Measurements from ENCODE around the gene C1QTNF4.

Gene C1QTNF4

GRCh38 chr11:47578524-47579494, 15.4 kb downstream of the C1QTNF4 start, which contains the start of the genes KBTBD4 and NDUFS3:
Gene KBTBD4, minus strand, starts transcription at chr11:47578970. Its CDS starts 19 bp downstream, at chr11:47578951.
Gene NDUFS3, plus strand, starts transcription at chr11:47579074. Its CDS starts 18 bp downstream, at chr11:47579092.
- no peaks in the 10 kb centered on the region for H3K9me3 ChIP-seq (ENCODE audit: low read length)
- peaks cover 16% of the 10 kb centered on the region for H3K79me2 ChIP-seq (ENCODE audit: insufficient read depth, low read length)
- H3K9me2 ChIP-seq (ENCODE audit: low read depth, low read length): no peaks in the 10 kb centered on the region
- H2AFZ ChIP-seq (ENCODE audit: low read length): no peak within 1 kb of the TSS
- peak within 1 kb of the TSS; percentile 97 for H3K4me3 ChIP-seq (ENCODE audit: low read depth, low read length, poor library complexity, severe bottlenecking)
- H3K4me1 ChIP-seq (ENCODE audit: insufficient read depth, low read length, severe bottlenecking): peaks cover 29% of the 10 kb centered on the region
- 0 out of 2 replicates have a peak, but pooled peaks cover under 1% of the 10 kb centered on the region for H3F3A ChIP-seq (ENCODE audit: insufficient read depth, low read length)
- peaks cover 63% of the 10 kb centered on the region for H3K36me3 ChIP-seq (ENCODE audit: insufficient read depth, low read length)
- H4K20me1 ChIP-seq (ENCODE audit: insufficient read depth, low read length): no peaks in the 10 kb centered on the region
- TF ChIP-seq, protein P1, sequence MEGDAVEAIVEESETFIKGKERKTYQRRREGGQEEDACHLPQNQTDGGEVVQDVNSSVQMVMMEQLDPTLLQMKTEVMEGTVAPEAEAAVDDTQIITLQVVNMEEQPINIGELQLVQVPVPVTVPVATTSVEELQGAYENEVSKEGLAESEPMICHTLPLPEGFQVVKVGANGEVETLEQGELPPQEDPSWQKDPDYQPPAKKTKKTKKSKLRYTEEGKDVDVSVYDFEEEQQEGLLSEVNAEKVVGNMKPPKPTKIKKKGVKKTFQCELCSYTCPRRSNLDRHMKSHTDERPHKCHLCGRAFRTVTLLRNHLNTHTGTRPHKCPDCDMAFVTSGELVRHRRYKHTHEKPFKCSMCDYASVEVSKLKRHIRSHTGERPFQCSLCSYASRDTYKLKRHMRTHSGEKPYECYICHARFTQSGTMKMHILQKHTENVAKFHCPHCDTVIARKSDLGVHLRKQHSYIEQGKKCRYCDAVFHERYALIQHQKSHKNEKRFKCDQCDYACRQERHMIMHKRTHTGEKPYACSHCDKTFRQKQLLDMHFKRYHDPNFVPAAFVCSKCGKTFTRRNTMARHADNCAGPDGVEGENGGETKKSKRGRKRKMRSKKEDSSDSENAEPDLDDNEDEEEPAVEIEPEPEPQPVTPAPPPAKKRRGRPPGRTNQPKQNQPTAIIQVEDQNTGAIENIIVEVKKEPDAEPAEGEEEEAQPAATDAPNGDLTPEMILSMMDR (IDR thresholded peaks at IDR 0.05; ENCODE audit: low read length): no peak
- no peak for TF ChIP-seq EZH2 (IDR thresholded peaks at IDR 0.05; ENCODE audit: borderline replicate concordance, low read length)
- peak within 1 kb of the TSS; percentile 100 for H3K4me2 ChIP-seq (ENCODE audit: low read length)
- peak within 1 kb of the TSS; percentile 99 for H3K9ac ChIP-seq (ENCODE audit: low read length)
- H3K27me3 ChIP-seq (ENCODE audit: insufficient read depth, low read length): no peaks in the 10 kb centered on the region
- H3K27ac ChIP-seq (ENCODE audit: low read depth, low read length, poor library complexity, severe bottlenecking): peak within 1 kb of the TSS; percentile 32

DNA sequence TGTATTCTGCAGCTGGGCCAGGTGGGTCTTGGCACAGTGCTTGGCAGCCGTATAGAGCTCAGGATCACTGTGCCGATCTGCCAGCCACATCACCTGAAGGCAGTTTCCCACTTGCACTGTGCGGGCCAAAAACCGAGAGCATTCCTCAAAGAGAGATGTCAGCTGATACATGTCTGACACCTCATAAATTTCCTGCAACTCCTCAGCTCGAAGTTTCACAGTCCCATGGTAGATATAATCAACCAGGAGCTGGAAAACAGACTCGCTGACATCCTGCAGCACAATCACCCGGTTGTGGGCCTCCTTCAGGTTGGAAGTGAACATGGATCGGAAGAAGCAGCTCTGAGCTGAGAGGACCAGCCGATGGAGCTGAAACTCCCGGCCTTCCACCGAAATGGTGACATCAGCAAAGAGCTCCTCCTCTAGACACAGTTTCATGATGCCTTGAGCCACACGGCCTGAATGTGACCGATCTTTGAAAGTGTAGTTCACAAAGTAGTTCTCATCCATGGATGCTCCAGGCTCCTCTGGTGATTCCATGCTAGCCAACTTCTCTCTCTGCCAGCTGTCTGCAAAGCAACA, 16.7 kb downstream of the C1QTNF4 start:
- Histone ChIP-seq H2AFZ (ENCODE audit: low read length) (no peak overlapping the region), H3K4me3 (ENCODE audit: low read depth, low read length, poor library complexity, severe bottlenecking) (peak overlapping the region; percentile 97), H3K27ac (ENCODE audit: low read depth, low read length, poor library complexity, severe bottlenecking) (no peak overlapping the region), H3K4me1 (ENCODE audit: insufficient read depth, low read length, severe bottlenecking) (peaks cover 29% of the 10 kb centered on the region), H3K9me3 (ENCODE audit: low read length) (no peaks in the 10 kb centered on the region), H3K9ac (ENCODE audit: low read length) (peak overlapping the region; percentile 99; the same call in 1 of the 2 replicates), H3K36me3 (ENCODE audit: insufficient read depth, low read length) (peaks cover 63% of the 10 kb centered on the region), H3K27me3 (ENCODE audit: insufficient read depth, low read length) (no peaks in the 10 kb centered on the region), H4K20me1 (ENCODE audit: insufficient read depth, low read length) (no peaks in the 10 kb centered on the region), H3K4me2 (ENCODE audit: low read length) (peak overlapping the region; percentile 100), H3K79me2 (ENCODE audit: insufficient read depth, low read length) (peaks cover 16% of the 10 kb centered on the region), H3F3A (ENCODE audit: insufficient read depth, low read length) (no peaks in the 10 kb centered on the region), H3K9me2 (ENCODE audit: low read depth, low read length) (no peaks in the 10 kb centered on the region)
- no peak for TF ChIP-seq EZH2 (IDR thresholded peaks at IDR 0.05; ENCODE audit: borderline replicate concordance, low read length)
- TF ChIP-seq, protein P1 (IDR thresholded peaks at IDR 0.05; ENCODE audit: low read length): no peak

DNA sequence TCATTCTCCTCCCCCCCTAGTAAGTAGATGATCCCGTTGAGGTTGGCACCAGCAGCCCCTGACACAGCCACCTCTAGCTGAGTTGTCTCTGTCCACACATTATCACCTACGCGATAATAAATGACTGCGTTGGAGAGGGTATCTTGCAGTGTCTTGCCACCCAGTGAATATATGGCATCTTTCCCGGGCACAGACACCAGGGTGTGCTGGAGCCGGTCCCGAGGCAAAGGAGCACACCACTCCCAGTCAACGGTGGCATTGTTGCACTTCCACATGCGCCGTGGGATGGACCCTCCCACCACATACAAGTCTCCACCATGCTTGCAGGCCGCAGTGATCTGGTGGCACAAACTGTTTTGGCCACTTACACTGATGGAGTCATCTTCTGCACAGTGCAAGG, 20.9 kb downstream of the C1QTNF4 start:
- Histone ChIP-seq H3K9ac (ENCODE audit: low read length) (no peak overlapping the region), H3K9me3 (ENCODE audit: low read length) (no peaks in the 10 kb centered on the region), H3K4me2 (ENCODE audit: low read length) (no peak overlapping the region), H2AFZ (ENCODE audit: low read length) (no peak overlapping the region), H3K27ac (ENCODE audit: low read depth, low read length, poor library complexity, severe bottlenecking) (no peak overlapping the region), H4K20me1 (ENCODE audit: insufficient read depth, low read length) (no peaks in the 10 kb centered on the region), H3K9me2 (ENCODE audit: low read depth, low read length) (no peaks in the 10 kb centered on the region), H3K79me2 (ENCODE audit: insufficient read depth, low read length) (no peaks in the 10 kb centered on the region), H3K36me3 (ENCODE audit: insufficient read depth, low read length) (peaks cover 77% of the 10 kb centered on the region), H3K27me3 (ENCODE audit: insufficient read depth, low read length) (no peaks in the 10 kb centered on the region), H3F3A (ENCODE audit: insufficient read depth, low read length) (0 out of 2 replicates have a peak, but pooled peaks cover 5% of the 10 kb centered on the region), H3K4me3 (ENCODE audit: low read depth, low read length, poor library complexity, severe bottlenecking) (no peak overlapping the region), H3K4me1 (ENCODE audit: insufficient read depth, low read length, severe bottlenecking) (peaks cover 16% of the 10 kb centered on the region)
- TF ChIP-seq EZH2 (IDR thresholded peaks at IDR 0.05; ENCODE audit: borderline replicate concordance, low read length): no peak
- TF ChIP-seq, protein P1 (IDR thresholded peaks at IDR 0.05; ENCODE audit: low read length): no peak
